GM23248 (cell line): Measurements from ENCODE around the gene IQCF6.

Experiments
- EZH2 ChIP-seq: fragments of 200-600 bp; sonication (generic); IDR thresholded peaks from 2 replicates; pipeline ENCODE4 v1.6.1; 2018; ENCODE audit warnings: antibody characterized with exemption, mild to moderate bottlenecking; ENCODE audit not compliant: insufficient read depth, poor library complexity, severe bottlenecking
- EZH2phosphoT487 ChIP-seq: fragments of 200-600 bp; sonication (generic); IDR thresholded peaks from 2 replicates; pipeline ENCODE4 v1.6.1; 2018; ENCODE audit warnings: antibody characterized with exemption, moderate library complexity, mild to moderate bottlenecking, low read depth; ENCODE audit not compliant: insufficient read depth

DNA sequence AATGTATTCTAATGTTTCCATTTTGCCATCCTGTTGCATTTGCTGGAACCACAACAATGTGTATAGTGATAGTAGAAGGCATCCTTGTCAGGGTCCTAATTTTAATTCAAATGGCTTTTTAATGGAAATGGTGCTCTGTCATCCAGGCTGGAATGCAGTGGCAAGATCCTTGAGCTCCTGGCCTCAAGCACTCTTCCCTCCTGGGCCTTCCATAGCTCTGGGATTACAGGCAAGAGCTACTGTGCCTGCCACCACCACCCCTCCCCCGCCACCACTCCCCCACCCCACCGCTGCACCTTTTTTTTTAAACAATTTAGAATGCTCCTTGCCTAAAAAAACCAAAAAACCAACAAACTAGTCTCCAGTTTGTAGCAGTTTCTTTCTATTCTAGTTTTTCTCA is 15.2 kb upstream of the IQCF6 start:
- no peak for TF ChIP-seq EZH2
- no peak for TF ChIP-seq EZH2phosphoT487
